Measurements from ENCODE around the gene FGF7.

DNA sequence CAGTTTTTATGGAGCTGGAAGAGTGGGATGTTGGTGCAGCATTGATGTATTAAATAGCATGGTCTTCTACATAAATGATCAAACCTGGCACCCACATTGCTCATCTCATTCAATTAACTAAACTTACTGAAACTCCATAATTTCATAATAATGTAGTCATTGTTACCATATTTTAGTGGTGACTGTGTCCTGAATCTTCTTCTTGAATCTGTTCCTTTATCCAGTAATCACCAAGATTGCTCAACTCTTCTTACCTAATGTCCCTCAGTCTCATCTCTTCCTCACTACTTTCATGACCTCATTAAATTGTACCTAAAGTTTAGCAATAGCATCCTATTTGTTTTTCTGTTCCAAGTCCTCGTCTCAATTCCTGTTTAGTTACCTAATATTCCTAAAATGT, 69.8 kb downstream of the FGF7 start:
- no peak for TF ChIP-seq POLR2A (IDR thresholded peaks at IDR 0.05)
- TF ChIP-seq POLR2AphosphoS5 (IDR thresholded peaks at IDR 0.05) = no peak
